IPS DF 19.7 (cell line): ENCODE results near the gene SLC16A3.

Source experiments
- DNase-seq: peaks from one replicate; pipeline ENCODE4 v3.0.0-alpha.2; 2013; ENCODE audit warnings: low read depth, low spot score

The SLC16A3 gene

DNA sequence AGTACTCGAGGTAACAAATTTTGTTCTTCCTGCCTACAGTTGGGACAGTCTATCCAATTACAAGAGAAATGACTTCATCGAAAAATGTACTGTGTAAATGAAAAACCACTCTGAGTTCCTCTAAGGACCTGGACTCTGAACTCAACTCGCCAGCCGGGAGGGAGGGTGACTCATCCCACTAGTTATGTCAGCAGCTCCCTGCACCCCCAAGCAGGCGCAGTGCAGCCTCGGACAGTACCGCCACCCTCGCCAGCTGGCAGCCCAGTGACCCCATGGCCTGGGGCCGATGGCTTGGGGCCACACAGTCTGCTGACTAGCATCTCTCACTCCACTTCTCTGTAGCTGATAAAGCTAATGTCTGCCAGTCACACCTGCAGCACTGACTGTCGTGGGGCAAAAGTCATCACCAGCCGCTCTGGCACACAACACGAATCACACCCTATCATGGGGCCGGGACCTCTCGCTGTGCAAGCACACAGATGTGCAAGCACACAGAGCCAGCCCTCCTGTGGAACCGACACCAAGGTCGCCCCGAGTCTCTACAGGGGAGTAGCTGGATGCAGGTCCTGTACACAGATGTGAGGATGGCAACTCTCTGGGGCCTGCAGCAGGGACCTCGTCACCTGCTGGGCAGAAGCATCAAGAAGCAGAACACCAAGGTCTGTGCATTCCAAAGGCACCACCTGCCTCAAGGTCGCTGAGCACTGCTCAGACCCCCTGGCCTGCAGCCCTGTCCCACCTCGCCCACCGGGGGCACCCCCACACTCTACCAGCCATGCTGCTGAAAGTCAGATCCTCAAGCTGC is 38.9 kb downstream of the SLC16A3 start:
- DNase-seq = no peak

DNA sequence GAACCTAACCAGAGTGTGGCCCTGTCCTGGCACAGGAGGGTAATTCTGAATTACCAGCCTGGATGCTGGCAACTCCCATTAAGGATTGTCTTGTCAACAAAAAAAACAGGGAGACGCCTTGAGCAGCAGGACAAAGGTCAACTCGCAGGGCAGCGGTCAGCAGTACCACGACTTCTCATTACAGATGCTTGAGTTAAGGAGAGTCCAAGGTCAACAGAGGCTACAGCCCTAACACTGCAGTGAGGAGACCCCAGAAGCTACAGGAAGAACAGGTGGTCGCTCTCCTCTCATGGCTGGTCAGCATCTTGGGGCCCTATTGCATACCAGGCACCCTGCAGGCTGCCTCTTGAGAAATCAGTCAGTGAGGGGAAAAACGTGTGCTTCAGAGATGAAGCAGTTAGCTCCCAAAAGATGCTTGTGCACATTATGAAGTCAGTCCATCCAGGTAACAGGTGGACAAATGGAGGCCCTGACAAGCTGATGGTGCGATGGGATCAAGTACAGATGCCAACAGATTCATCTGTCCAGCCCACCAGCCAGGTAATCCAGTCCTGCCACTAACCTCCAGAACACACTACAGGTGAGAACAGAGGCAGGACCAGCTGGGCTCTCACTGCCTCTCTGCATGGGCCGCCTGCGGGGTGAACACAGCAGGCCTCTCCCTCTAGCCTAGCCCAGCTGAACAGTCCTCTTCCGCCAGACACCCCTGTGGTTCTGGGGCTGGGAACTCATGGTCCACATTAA is 40.5 kb downstream of the SLC16A3 start:
- DNase-seq = no peak

DNA sequence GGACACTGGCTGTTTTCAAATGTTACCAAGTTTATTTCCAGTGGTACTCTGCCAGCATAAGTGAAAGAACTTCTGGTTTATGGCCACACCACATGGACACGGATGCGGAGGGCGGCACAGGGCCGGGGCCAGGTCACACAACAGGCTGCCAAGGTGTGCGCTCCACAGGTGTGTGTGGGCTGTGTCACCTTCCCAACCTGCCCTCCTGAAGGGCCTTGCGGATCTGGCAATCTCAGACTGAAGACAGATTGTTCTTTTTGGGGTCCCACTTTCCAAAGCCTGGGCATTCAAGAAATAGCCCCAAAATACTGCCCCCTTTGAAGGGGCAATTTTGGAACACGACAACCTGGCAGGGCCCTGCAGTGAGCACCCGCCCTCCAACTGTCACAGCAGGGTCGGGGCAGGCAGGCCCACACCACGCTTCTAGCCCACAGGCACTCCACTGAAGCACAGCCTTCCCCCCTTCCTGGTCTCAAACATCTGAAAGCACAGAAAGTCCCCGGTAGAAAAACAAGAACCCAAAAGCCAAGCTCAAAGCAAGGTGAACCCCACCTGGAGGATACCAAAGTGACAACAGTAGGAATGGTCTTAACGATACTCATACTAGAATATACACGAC is 41.1 kb downstream of the SLC16A3 start:
- no peak for DNase-seq

DNA sequence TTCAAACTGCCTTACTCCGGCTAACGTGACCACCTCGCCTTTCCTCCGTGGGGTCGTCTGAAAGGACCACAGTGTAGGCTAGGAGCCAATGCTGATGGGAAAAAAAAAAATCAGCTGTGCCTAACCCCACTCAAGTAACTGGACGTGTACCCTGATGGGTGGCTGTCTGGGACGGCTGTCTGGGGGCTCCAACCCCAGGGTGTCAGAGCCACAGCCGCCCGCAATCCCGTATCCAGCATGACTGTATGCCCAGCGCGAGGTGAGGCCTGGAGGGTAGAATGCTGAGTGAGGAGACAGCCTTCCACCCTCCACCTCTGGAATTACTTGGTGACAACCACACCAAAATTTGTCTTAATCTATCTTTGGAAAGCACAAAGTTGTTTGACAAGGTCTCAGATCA is 41.8 kb downstream of the SLC16A3 start:
- DNase-seq = no peak

DNA sequence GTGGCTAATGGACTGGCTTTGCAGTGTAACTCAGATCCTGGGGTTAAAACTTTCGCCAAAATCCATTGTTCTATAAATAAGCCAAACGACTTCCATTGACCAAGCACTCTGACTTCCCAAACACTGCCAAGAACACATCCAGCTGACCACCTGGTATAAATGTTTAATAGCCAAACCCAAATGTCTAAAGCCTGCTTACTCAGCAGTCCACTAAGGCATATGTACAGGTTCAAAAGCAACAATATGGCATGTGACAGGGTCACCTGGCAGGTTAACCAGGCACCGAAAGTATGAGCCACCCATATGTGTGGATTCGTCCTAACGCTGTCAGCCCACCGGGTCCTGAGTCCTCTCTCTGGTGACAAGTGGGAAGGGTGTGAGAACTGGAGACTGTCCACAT is 42.6 kb downstream of the SLC16A3 start:
- no peak for DNase-seq

DNA sequence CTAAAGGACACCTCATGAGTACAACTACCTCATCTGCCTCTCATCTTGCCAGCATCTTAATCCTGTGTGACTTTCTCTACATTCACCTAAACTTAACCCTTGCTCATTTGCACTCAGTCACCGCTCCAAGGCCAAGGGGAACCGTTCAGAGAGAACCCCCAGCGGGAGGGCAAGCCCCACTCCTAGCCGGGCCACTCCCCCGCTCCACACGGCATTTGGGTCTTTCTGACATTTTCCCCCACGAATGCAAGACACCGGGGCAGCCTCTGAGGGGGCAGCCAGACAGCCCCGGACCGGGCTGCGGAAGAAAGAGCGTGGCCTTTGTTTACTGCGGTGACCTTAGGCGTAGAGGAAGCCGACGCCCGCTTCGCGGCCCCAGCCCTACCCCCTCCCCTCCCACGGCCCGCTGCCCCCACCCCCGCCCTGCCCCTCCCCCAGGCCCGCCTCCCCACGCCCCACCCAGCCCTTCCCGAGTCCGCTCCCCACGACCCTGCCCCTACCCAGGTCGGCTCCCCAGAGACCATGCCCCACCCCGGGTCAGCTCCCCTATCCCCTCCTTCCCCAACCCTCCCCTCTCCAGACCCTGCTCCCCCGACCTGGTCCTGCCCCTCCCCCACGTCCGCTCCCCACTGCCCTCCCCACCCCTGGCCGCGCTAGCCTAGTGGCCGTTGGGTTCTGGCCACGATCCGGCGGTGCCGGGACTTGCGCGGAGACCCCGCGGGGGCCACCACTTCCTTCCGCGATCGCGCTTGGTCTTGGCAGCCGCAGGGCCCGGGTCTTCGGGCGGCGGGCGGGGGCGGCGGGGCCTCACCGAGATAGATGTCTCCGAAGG is 43.9 kb downstream of the SLC16A3 start:
- DNase-seq = no peak

DNA sequence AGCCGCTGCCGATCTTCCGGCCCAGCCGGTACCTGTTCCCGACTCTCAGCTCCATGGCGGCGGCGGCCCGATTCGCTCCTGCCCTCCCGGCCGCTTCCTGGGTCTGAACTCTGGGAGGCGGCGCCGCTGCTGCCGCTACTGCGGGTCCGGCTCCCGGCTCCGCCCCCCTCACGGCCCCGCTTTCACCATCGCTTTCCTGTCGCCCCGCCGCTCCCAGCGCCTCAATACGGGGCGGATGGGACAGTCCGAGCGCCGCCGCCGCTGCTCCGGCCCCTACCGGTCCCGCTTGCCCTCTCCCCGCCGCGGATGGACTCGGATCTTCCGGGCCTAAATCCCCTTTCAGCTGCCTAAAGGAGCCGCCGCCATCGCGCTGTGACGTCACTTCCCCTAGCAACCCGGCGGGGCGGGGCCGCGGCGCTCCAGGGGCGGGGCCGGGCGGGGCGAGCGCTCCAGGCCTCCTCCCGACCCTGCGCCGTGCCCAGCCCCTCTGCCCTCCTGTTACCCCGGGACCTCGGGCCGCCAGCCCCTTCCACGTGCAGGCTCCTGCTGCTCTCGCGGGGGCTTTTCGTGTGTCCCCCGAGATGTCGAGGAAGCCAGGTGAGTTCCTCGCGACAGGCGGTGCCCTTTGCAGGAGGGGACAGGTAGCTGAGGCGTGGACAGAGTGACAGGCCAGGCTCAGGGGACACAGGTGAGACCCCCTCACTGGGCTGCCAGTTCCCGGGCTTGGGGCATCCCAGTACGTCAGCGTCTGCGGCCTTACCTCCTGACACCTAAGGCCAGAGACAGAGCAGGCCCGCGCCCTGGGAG is 44.7 kb downstream of the SLC16A3 start, which contains the start of gene CSNK1D:
Gene CSNK1D, minus strand, starts transcription at position 374 of the 807 bp plus-strand sequence. Its CDS starts 319 bp downstream, at position 55.
- no peak for DNase-seq

DNA sequence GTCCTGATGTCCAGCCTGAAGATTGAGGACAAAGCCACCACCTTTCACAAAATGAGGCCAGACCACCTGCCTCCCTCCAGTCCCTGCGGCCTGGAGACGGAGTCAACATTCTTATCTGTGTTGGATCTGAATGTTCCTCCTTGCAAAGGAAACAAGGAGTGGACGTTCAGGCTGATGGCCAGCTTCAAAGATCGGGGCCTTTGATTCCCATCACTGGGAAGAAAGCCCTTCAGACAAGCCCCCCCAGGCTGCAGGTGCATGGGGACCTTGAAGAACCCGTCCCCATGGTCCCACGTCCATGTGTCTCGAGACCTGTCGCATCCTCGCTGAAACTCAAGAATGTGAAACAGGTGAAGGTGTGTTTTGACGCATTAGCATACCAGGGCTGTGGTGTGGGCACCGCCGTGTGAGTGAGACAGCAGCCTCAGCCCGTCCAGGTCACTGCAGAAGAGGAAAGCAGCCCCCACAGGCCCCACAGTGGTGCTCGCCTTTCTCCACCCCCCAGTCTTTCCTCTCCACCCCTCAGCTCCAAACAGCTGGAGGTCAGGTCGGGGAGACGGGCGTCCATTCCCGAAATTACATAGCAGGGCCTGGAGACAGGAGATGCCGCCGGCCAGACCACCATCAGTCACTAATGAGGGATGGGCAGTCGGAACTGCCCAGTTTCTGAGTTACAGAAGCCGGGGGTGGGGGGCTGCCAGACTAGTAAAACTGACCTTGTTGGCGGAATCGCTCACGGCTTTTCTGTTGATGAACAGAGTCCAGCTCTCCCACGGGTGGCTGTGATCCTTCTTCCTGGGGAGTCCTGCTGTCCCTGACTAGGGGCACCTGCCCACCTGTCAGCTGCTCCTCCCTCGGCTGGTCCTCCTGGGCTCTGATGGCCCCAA is 45.5 kb downstream of the SLC16A3 start:
- no peak for DNase-seq

DNA sequence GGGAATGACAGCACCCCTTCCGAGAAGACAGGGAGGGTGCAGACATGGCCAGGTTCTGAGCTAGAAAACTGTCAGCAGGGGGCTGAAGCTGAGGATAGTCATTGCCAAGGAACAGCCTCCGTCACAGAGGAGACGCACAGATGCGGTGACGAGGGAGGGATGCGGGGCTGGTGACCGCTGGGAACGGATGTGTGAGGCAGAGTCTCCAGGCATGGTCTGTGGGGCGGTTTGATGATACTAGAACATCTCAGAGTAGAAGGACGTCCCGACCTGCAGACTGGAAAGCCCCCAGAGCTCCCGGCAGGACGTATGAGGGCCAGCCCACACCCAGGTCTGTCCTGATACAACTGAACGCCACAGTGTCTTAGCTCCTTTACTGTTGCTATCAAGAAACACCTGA is 46.5 kb downstream of the SLC16A3 start:
- no peak for DNase-seq

DNA sequence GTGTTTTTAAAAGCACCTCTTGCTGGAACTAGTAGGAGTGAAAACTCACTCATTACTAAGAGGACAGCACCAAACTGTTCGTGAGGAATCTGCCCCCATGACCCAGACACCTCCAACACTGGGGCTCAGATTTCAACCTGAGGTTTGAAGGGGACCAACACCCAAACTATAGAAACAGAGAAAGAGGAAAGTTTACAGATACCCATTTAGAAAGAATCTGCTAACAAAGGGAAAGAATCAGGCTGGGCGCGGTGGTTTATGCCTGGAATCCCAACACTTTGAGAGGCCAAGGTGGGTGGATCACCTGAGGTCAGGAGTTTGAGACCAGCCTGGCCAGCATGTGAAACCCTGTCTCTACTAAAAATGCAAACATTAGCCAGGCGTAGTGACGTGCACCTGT is 48.1 kb downstream of the SLC16A3 start:
- DNase-seq = no peak

DNA sequence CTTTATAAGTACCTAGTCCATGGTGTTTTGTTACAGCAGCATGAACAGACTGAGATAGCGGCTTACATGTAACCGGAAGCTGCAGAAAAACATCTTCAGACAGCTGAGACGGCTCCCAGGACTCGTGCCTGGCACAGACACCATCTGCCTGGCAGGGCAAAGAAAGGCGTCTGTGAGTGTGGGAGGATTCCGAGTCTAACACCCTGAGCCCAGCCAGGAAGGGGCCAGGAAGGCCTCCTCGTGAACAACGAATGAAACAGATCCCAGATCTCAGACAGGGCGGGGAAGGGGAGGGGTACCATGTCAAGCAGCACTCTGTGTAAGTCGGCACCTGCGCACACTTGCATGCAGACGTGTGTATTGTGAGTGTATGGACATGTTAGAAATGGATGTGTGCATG is 49.0 kb downstream of the SLC16A3 start:
- no peak for DNase-seq

DNA sequence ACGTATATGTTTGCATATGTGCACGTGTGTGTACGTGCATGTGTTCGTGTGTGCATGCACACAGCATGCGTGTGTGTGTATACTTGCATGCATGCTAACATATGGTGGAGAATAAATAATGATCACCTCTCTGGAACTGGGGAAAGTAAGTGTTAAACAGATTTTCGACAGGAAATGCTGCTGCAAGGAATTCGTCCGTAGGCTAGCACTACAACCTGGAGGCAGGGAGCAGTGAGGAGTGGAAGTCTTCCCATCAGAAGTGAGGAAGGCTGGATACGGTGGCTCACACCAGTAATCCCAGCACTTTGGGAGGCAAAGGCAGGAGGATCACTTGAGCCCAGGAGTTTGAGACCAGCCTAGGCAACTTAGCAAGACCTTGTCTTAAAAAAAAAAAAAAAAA is 49.5 kb downstream of the SLC16A3 start:
- no peak for DNase-seq

DNA sequence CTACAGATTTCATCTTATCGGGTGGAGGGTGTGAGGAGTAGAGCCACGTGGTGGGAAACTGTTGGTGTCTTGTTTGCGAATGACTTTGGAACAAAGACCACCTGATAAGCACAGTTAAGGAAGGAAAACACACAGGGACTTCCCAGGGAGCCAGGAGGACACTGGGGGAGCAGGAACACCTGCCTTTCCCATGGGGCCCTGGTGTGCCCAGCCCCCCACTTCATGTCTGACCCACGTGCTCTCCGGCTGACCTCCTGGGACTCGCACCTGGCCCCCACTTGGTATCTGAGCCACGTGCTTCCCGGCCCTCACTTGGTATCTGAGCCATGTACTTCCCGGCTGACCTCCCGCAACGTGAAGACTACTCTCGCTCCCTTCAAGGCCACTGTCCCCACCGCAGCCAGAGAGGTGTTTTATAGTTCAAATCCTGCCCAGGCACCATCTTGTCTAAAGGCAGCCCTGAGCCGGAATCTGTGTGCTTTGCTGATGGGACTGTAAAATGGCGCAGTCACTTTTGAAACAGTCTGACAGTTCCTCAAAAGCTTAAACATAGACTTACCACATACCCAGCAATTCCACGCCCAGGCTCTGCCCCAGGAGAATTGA is 50.0 kb downstream of the SLC16A3 start:
- DNase-seq = no peak

DNA sequence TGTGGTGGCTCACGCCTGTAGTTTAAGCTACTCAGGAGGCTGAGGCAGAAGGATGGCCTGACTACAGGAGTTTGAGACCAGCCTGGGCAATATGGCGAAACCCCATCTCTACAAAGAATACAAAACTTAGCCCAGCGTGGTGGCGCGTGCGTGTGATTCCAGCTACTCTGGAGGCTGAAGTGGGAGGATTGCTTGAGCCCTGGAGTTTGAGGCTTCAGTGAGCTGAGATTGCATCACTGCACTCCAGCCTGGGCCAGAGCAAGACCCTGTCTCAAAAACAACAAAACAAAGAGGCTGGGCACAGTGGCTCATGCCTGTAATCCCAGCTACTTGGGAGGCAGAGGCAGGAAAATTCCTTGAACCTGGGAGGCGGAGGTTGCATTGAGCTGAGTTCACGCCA is 51.7 kb downstream of the SLC16A3 start:
- DNase-seq = no peak

DNA sequence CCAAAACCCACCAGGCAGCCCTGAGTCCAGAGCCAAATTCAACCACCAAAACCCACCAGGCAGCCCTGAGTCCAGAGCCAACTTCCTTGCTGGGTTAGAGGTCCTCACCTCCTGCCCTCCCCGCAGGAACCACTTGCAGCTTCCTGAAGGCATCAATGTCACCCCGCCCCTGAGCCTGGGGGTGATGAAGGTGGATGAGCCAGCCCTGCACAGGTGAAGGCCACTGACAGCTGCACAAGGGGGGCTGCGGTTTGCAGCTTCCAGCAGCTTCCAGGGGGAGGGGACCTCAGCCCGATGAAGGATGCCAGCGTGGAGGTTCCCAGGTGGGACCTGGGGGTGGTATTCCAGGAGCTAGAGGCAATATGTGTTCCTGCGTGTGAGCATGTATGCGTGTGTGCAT is 52.2 kb downstream of the SLC16A3 start:
- no peak for DNase-seq

DNA sequence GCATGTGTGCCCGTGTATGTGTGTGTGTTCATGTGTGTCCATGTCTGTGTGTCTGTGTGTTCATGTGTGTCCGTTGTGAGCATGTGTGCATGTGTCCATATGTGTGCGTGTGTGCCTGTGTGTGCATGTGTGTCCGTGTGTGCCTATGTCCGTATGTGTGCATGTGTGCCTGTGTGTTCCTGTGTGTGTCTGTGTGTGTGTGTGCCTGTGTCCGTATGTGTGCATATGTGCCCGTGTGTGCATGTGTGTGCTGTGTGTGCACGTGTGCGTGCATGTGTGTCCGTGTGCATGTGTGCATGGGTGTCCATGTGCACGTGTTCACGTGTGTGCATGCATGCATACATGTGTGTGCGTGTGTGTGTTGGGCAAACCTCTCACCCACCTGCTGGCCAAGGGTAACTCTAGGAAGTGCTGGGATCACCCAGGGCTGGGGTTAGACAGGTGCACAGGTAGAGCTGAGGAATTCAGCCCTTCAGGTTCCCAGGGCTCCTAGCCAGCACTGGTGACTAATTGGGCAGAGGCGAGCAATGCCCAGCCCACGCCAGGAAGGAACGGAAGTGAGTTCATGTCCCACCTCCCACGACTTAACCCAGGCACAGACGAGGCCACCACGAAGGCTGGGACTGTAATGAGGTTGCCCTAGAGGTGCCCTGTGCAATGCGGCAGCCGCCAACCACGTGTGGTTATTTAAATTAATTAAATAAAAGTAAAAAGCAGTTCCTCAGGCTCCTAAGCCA is 52.8 kb downstream of the SLC16A3 start:
- DNase-seq = no peak

DNA sequence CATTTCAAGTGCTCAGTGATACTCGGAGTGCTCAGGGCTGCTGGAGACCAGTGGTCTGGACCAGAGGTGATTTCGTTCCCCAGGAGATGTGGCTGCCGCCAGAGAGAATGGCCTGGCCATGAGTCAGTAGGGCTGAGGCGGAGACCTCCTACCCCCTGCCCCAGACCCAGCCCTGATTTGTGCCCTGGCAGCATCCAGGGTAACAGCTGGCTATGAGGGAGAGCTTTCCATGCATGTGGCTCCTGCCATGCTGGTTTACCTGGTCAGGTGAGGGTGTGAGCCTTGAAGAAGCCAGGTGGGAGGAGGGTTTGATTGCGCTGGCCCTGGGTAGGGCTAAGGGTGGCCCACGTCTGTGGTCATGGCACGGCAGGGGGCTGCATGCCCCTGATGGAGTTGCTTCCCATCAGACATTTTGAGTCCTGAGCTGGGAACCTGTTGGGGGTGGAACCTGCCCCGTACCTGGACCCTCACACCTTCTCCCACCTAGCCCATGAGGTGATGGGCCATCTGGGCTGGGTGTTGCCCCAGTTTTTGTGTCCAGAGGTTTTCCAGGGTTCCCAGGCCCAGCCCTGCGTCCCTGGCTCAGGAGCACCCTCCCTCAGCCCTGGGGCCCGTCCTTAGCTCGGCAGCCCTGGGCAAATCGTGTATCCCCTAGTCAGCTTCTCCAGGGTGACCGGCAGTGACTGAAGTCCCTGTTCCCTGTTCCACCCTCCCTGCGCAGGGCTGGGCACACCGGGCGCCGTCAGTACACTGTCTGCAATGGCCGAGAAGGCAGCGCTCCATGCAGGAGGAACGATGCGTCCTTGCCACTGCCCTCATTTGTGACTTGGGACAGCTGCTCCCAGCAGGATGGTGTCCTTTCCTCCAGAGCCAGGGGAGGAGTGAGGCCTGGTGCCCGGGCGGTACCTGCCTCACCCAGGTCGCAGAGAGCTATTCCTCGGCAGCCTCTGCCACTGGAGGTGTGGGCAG is 53.7 kb downstream of the SLC16A3 start:
- DNase-seq = no peak
